HL-60/S4 treated with phorbol 12-myristate 13-acetate at 8.2 ng/mL for 4 days and 3 days (cell line): ENCODE measurements around the gene TET3.
"Not testable (repeated sequence)": the region's sequence is repeated elsewhere in the genome, so short reads cannot be mapped to it uniquely, and the experiment has no call there.

Experiments
- in situ Hi-C: fragments of 300-500 bp; cut with MboI; formaldehyde crosslinking; loops from 2 replicates; pipeline ENCODE4 v1.15.0; 2022; ENCODE audit warnings: low sequenced_read_pairs

TET3 gene

DNA sequence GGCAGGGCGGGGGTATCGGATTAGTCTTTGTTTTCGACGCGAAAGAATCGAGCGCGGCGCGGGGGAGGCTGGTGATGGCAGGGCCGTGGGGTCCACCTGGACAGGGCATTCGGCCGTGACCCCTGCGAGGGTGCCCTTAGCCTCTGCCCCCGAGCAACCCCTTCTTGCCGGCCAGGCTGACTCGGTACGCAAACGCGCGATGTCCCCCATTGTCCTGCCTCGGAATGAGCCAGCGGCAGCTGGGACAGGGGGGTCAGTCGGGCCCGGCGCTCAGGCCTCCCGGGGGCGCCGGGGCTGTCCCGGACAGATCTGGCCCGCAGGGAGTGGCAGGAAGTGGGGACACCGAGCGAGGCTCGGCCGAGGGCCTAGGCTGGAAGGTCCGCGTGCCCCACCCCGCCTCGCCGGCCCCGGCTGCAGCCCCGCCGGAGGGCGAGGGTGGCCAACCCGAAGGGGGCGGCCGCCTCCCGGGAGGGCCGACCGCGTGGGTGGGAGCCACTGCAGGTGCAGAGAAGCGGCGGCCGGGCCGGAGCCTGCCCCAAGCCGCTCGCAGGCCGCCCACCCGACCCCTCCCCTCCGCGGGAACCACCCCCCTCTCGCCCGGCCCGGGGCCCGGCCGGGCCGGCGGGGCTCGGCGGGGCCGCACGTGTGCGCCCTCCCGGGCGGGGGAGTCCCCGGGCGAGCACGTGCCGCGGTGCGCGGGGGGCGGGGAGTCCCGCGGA is at the start of gene TET3:
Gene TET3 (plus strand): TSS at position 708 of the 719 bp plus-strand sequence. CDS start 1,494 bp downstream, outside the sequence.
- in situ Hi-C loops = no loop called here

GRCh38 chr2:73935641-73936040 is 49.1 kb upstream of the TET3 start:
- in situ Hi-C loops = no loop called here

- in situ Hi-C loops = no loop called here
Observed at GRCh38 chr2:73937103-73937885, 47.4 kb upstream of the TET3 start.

DNA sequence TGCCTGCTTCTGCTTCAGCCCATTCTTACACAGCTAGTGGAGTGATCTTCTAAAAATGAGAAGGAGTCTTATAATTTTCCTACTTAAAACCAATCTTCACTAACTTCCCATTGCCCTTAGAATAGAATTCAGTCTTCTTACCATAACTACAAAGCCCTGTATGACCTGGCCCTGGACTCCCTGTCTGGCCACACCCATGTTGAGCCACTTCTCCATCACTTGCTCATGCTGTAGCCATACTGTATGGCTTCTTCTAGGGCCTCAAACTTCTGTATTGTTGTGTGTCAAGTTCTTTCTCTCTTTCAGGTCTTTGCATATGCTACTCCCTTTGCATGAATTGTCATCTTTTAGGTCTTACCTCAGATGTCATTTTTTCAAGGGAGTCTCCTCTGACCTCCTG is 46.8 kb upstream of the TET3 start:
- in situ Hi-C loops = no loop called here

- in situ Hi-C loops = no loop called here
Observed at GRCh38 chr2:73938718-73939352, 45.9 kb upstream of the TET3 start.

DNA sequence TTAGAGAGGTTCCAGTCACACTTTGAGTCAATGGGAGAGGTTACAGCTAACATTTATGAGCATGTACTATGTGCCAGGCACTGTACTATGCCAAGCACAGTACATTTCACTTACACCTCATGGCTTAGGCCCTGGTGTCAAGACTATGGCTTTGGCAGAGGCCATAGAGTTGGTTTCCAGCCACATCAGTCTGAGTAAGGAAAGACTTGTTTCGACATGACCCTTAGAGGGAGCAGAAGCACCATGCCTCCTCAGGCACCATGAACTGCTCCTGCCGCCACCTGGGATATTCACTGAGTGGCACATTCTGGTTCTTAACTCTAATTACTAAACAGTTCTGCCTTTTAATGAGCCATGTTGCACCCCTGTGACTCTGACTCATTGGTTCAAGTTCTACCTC is 45.3 kb upstream of the TET3 start:
- in situ Hi-C loops = no loop called here

DNA sequence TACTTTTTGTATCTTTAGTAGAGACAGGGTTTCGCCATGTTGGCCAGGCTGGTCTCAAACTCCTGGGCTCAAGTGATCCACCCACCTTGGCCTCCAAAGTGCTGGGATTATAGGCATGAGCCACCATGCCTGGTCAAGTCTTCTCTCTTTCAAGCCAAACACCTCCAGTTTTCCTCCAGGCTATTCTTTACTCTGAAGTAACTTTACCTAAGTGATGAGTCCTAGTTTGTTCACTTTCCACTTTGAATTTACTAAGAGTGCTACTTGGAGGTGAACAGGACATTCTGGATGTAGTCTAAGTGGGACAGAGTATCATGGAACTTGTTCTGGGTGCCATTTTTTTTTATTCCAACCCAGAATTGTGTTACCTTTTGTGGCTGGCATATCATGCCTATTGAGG is 44.6 kb upstream of the TET3 start:
- in situ Hi-C loops = not testable (repeated sequence)

DNA sequence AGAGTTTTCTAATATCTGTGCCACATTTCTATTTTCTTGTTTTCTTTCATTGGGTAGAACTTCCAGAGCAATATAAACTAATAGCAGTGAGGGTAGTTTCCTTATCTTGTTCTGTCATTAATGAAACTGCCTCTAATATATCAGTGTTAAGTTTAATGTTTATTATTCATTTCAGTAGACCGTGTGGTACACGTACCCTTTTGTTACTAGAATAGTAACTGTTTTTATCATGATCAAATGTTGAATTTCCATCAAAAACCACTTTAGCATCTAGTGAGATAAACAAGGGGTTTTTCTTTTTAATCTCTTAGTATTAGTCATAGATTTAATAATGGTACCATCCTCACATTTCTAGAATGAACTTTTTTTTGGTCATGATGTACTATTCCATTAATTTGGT is 42.0 kb upstream of the TET3 start:
- in situ Hi-C loops = no loop called here

DNA sequence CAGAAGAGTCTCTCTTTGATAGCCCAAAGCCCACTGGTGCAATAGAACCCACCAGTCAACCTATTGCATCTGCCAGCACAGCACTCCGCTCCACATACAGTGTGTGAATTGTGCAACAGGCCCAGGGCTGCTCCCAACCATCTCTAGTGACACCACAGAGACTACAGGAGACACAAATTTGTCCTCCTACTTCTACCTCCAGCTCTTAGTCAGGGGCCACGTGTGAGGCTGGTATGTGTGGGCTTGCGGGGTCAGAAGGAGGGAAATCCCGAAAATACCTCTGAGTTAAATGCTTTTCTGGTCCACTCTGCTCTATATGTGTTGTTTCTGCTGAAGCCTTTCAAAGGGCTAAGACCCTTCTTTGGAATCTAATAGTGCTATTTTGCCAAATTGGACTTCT is 40.0 kb upstream of the TET3 start:
- in situ Hi-C loops = no loop called here

- in situ Hi-C loops = no loop called here
Observed at GRCh38 chr2:73946215-73946614, 38.5 kb upstream of the TET3 start.

DNA sequence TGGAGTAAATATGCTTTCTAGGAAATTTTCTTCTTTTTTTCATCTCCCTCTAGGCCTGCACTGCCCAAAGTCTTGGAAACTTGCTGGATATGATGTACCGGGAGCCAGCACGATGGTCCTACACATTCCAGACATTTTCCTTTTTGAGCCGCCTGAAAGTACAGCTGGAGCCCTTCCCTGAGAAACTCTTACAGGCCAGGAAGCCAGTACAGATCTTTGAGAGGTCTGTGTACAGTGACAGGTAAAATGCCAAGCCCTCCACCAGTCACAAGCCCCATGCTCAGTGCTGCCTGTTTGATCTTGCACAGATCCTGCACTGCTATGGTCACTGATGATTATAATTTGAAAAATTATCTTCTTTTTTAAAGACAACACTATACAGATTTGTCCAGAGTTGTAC is 38.0 kb upstream of the TET3 start:
- in situ Hi-C loops = no loop called here

GRCh38 chr2:73947412-73948018 is 37.2 kb upstream of the TET3 start:
- in situ Hi-C loops = no loop called here

GRCh38 chr2:73949802-73950201 is 34.9 kb upstream of the TET3 start:
- in situ Hi-C loops = no loop called here

GRCh38 chr2:73952499-73953446 is 31.9 kb upstream of the TET3 start:
- in situ Hi-C loops = no loop called here

- in situ Hi-C loops = no loop called here
Observed at GRCh38 chr2:73956218-73956865, 28.4 kb upstream of the TET3 start.

DNA sequence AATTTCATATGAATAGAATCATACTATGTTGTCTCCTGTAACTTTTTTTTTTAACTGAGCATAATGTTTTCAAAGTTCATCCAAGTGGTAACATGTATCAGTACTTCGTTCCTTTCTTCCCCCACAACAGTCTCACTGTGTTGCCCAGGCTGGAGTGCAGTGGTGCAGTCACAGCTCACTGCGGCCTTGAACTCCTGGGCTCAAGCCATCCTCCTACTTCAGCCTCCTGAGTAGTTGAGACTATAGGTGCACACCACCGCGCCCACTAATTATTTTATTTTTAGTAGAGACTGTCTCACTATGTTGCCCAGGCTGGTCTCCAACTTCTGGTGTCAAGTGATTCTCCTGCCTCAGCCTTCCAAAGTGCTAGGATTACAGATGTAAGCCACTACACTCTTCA is 23.4 kb upstream of the TET3 start:
- in situ Hi-C loops = no loop called here

DNA sequence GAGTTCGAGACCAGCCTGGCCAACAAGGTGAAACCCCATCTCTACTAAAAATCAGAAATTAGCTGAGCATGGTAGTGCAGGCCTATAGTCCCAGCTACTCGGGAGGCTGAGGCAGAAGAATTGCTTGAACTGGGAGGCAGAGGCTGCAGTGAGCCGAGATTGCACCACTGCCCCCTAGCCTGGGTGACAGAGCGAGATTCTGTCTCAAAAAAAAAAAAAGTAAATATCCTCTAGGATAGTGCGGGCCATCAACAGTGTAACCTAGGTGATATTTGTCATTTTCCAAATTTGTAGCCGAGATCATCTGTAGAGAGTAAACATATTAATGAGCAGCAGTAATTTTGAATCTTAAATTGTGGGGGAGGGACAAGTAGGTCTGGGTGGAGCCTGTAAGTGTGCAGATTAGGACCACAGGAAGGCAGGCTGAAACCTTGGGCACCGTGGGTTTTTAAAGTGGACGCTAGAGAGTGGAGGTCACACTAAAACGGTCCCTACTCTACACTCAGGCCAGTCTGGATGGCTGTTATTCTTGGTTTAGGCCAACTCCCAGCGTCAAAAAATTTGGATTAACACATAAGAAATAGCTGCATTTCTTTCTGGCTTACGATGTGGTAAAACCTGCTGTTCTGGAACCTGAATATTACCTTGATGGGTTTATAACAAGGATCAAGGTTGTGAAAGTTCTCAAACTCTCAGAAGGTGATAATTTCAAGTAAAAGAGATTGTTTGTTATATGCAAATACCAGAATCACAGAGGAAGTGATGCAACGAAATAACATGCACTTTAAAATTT is 22.7 kb upstream of the TET3 start:
- in situ Hi-C loops = no loop called here

GRCh38 chr2:73962798-73963197 is 21.9 kb upstream of the TET3 start:
- in situ Hi-C loops = no loop called here
